ENCODE results near the gene PRR20G. TPM values are rescaled to one million over a fixed set of nuclear protein-coding genes. Genes with fewer than 3 reads are reported as not detected.

PRR20G gene
- total and polyA plus RNA-seq, 2 of the 8 experiments (the other 6 are each of a cell fraction or from before 2014, with no cell fraction given) = 0.24 TPM; not detected in 1

- no peak for TF ChIP-seq CTCF (IDR thresholded peaks at IDR 0.05; ENCODE audit: control extremely low read depth in 1 of 3, insufficient read depth in 1 of 3, low read depth in 1 of 3, low read length in 3 of 3)
- no peak for TF ChIP-seq ATF3 (IDR thresholded peaks at IDR 0.05; ENCODE audit: insufficient read depth, low read depth, low read length)
Observed at GRCh38 chr3:127252446-127252845, 35.4 kb downstream of the PRR20G start (continued).
